Measurements from ENCODE around the gene ACE.
A peak's percentile ranks its signal among the peaks of the same experiment; 100 is the strongest.

ACE gene

GRCh38 chr17:63492940-63493339 lies 16.1 kb downstream of the ACE start:
- no peak for DNase-seq

DNA sequence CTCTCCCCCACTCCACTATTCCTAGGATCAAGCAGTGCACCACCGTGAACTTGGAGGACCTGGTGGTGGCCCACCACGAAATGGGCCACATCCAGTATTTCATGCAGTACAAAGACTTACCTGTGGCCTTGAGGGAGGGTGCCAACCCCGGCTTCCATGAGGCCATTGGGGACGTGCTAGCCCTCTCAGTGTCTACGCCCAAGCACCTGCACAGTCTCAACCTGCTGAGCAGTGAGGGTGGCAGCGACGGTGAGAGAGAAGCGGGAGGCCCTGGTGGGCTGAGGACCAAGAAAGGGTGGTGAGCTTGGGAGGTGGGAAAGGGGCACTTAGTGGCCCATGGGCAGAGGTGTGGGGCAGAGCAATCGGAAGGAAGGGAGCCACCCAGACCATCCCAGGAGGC lies 16.6 kb downstream of the ACE start:
- DNase-seq: no peak

GRCh38 chr17:63494300-63494928 lies 17.6 kb downstream of the ACE start:
- no peak for DNase-seq

DNA sequence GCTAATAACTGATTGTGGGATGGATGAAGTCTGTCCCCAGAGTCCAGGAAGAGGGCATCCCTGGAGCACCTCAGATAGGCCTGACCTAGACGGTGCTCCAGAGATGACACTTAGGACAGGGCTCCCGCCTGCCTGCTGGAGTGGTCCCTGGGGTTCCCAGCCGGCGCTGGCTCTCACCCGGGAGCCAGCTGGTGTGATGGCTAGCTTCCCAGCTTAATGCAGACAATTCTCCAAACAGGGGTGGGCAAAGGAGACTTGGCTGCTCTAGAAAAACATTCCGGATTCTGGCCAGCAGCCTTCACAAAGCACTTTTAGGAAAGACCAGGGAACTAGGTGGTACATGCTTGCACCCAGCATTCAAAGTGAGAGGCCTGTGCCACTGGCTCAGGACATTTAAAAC lies 18.6 kb downstream of the ACE start:
- DNase-seq: no peak

- DNase-seq: no peak
These were observed 19.3 kb downstream of the ACE start for GRCh38 chr17:63496177-63496576.

GRCh38 chr17:63496663-63497400 lies 20.0 kb downstream of the ACE start:
- DNase-seq: no peak

DNA sequence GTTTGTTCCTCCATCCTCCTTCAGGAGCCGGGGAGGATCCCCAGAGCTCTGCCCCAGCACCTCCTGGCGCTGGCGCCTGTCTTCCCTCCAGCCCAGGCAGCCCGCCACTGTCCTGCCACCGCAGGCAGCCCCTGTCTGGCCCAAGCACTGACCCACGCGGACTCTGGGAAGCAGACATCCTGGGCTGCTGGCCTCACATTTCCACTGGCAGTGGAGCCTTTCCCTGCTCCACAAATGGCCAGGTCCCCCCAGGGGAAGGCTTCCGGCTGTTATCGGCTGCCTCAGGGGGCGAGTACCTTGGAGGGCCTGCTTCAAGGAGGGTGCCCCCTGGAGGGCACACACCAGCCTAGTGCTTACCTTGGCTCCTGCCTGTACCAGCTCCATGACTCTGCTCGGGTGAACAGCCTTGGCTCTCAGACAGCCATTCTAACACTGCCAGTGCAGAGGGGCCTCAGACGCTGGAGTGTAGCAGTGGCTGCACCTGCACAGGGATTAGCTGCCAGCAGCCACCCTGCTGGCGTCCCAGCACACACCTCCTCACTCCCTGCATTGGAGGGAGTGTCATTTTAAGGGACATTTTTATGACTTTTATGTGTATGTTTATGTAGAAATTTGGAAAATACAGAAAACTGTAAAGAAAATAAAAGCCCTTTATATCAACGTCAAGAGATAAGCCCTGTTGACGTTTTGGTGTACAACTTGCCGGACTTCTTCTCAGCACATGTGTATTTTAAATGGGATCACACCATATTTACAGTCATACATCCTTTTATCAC lies 21.0 kb downstream of the ACE start:
- DNase-seq: peak; percentile 16

GRCh38 chr17:63498626-63499195 lies 21.9 kb downstream of the ACE start:
- no peak for DNase-seq

GRCh38 chr17:63500543-63501390 lies 23.9 kb downstream of the ACE start:
- no peak for DNase-seq

DNA sequence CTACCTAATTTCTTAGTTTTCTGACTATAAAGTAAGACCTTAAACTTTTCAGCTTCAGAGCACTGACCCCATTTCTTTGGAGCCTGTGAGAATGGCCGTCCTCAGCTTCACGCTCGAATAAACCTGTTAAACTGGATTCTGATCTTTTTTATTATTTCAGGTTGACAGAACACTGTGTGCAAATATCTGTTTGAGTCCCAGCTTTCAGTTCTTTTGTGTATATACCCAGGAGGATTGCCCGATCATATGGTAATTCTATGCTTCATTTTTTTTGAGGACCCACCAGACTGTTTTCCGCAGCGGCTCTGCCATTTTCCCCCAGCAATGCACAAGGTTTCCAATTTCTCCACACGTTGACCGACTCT lies 26.5 kb downstream of the ACE start:
- no peak for DNase-seq

DNA sequence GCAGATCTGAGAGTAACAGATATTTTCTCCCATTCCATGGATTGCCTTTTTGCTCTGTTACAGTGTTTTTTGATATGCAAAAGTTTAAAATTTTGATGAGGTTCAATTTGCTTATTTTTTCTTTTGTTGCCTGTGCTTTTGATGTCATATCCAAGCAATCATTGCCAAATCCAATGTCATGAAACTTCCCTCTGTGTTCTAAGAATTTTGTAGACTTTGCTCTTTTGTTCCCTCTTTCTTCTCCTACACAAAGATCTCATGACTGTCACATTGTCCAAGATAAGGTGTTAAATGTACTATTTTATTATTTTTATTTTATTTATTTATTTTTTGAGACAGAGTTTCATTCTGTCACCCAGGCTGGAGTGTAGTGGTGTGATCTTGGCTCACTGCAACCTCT lies 27.4 kb downstream of the ACE start:
- DNase-seq: no peak

- no peak for DNase-seq
These were observed 28.5 kb downstream of the ACE start for GRCh38 chr17:63505341-63505740.

- DNase-seq: no peak
These were observed 29.8 kb downstream of the ACE start for GRCh38 chr17:63506627-63507026.

DNA sequence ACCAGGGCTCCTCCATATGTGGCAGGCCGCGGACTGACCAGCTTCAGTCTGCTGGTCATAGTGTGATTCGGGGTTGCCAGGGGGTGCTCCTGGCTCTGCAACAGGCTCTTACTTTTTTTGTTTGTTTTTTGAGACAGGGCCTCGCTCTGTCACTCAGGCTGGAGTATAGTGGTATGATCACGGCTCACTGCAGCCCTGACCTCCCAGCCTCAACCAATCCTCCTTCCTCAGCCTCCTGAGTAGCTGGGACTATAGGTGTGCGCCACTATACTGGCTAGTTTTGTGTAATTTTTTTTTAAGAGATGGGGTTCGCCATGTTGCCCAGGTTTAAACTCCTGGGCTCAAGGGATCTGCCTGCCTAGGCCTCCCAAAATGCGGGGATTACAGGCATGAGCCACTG lies 34.5 kb downstream of the ACE start:
- no peak for DNase-seq

GRCh38 chr17:63512388-63512787 lies 35.5 kb downstream of the ACE start:
- DNase-seq: no peak

GRCh38 chr17:63512896-63513644 lies 36.2 kb downstream of the ACE start:
- no peak for DNase-seq

DNA sequence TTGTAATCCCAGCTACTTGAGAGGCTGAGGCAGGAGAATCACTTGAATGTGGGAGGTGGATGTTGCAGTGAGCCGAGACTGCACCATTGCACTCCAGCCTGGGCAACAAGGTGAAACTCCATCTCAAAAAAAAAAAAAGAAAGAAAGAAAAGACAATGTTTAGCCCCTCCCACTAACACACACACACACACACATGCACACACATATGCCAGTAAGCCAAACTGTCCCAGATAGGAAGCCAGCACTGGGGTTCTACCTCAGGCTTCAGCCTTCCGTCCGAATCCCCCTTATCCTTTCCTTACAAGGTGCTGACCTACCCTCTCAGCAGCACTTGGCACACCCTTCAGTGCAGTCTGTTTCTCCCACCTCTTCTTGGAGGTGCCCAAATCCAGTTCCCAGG lies 37.6 kb downstream of the ACE start:
- no peak for DNase-seq

DNA sequence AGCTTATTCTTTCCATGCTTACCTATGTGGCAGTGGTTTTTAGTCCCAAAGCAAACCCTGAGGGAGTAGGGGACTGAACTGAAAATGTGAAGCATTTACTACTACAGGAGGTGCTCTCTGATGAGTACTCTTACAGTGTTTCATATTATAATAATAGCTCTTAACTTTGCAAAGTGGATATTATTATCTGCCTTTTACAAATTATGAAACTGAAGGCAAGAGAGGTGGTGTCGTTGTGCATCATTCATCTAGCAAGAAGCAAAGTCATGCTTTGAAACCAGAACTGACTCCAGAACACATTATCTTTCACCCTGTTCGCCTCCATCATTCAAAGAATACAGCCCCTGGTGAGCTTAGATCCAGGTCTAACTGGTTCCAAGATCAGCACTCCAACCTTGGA lies 38.1 kb downstream of the ACE start:
- DNase-seq: no peak

GRCh38 chr17:63515426-63515825 lies 38.6 kb downstream of the ACE start:
- no peak for DNase-seq

DNA sequence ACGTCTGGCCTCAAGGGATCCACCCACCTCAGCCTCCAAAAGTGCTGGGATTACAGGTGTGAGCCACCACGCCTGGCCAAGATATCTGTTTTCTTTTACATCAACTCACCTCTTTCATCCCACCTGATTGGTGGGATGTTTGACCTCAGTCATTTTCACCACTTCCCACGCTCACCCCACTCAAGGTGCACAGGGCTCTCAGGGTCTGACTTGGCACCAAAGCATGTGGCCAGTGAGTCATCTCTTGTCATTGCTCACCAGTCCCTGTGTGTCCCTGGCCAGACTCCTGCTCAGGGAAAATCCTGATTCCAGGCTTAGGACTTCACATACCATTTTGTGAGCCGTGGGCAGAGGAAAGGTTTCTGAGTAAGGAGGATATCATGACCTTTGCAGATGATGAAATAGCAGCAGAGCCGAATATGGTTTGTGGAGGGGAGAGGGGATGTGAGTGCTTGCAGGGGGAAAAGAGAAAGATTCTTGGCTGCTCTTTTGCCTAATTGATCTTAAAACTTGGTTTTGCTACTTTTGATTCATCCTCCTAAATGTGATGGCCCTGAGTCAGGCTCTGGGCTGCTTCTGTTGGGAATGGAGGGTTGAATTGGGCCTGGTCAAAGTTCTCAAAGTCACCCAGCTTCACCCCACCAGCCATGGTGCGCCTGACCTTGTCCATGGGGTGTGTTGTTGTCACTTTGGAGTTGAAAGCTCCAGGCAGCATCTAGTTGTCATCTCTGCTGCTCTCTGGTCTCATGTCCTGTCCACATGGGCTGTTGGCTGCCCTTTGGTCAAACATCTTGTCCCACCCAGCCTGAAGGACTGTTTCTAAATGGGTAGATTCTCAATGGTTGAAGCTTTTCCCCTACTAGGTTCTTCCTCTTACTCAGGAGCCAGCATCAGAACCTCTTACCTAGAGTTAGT lies 40.3 kb downstream of the ACE start:
- DNase-seq: peak; percentile 63
